ENCODE measurements around the gene CARD19.

CARD19 gene

DNA sequence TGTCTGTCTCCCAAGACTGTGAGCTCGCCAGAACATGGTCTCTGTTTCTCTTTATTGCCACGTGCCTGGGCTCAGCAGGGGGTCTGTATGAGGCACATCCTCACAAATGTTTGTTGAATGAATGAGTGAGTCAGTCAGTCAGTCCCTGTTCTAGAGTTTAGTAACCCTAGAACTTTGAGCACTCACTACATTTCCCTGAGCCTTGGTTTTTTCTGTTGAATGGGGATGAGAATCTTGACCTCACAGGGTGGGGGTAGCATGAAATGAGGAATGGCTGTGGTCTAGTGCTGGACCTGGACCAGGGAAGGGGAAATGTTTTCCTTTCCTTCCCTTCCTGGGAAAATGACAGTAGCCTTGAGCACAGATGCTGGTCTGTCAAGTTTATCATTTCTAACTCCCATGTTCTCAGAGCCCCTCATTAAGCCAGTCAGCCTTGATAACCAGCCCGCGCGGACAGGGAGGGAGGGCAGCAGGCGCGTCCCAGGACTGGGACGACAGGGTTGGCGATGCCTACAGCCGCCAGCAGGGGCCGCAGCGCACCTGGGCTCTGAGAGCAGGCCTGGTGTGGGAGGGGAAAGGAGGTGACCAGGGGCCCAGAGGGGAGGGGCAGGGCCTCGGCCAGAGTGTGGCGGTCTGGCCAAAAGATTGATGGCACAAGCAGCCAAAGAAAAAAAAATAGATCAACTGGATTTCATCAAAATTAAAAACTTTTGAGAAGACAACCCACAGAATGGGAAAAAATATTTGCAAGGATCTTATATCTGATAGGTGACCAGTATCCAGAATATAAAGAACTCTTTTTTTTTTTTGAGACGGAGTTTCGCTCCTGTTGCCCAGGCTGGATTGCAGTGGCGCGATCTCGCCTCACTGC is 63.8 kb downstream of the CARD19 start:
- peak; percentile 91 for DNase-seq (ENCODE audit: extremely low spot score)

GRCh38 chr9:93161786-93162562 is 66.0 kb downstream of the CARD19 start:
- DNase-seq (ENCODE audit: extremely low spot score): no peak
- POLR2A ChIA-PET: no interaction called here
- CTCF ChIA-PET: interaction anchor here (1.1 kb wide), 1 partner anchor 405 kb away, joined by 4 read pairs; no protein-coding TSS in a partner anchor
- TF ChIP-seq, protein P1, sequence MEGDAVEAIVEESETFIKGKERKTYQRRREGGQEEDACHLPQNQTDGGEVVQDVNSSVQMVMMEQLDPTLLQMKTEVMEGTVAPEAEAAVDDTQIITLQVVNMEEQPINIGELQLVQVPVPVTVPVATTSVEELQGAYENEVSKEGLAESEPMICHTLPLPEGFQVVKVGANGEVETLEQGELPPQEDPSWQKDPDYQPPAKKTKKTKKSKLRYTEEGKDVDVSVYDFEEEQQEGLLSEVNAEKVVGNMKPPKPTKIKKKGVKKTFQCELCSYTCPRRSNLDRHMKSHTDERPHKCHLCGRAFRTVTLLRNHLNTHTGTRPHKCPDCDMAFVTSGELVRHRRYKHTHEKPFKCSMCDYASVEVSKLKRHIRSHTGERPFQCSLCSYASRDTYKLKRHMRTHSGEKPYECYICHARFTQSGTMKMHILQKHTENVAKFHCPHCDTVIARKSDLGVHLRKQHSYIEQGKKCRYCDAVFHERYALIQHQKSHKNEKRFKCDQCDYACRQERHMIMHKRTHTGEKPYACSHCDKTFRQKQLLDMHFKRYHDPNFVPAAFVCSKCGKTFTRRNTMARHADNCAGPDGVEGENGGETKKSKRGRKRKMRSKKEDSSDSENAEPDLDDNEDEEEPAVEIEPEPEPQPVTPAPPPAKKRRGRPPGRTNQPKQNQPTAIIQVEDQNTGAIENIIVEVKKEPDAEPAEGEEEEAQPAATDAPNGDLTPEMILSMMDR (IDR thresholded peaks at IDR 0.05; ENCODE audit: control extremely low read depth, extremely low read depth, low read depth, missing control alignments): no peak

More for the DNA sequence above, 63.8 kb downstream of the CARD19 start:
- POLR2A ChIA-PET: no interaction called here
- CTCF ChIA-PET: interaction anchor here (1.2 to 1.5 kb wide), 3 partner anchors 21 to 145 kb away, joined by 3 to 4 read pairs (median 3); no protein-coding TSS in a partner anchor
- TF ChIP-seq, protein P1 (IDR thresholded peaks at IDR 0.05; ENCODE audit: control extremely low read depth, extremely low read depth, low read depth, missing control alignments): peak; percentile 98
